GM12872 (cell line): ENCODE measurements around the gene BCAR3.

Source experiments
- TF ChIP-seq, protein P1 (sequence below): IDR thresholded peaks from 3 replicates; pipeline ENCODE4 v1.5.1; 2011; ENCODE audit warnings: low read depth, mild to moderate bottlenecking, low read length, moderate library complexity; ENCODE audit not compliant: insufficient read depth

The BCAR3 gene

DNA sequence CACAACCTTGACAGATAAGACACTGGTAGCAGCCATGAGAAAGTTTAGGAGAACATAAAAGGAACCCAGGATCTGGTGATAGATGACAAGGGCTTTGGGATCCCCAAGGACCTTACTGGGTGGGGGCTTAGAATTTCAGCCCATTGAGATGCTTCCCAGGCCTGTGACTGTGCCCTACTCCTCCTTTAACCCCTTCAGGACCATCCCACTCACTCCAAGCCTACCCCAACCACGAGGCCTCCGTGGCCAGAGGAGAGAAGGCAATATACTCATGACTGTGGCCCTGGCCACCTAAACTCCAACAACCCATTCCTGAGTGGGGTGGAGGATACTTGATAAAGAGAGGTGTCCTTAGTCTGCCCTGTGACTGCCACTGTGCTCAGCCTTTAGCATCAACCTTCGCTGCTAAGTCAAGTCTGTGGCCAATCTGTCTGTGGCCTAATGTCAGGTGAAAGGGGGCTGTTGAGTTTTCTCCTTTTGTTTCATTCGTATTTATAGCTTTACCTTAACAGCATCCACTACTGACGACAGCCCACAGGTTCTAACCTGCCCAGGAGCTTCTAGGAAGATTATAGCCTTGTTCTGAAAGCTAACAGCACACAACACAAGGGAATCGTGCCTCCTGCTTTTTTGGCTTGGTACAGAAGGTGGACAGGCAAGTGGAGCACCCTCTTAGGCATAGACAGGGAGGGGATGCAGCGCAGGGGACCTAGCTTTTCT is 16.9 kb upstream of the BCAR3 start:
- TF ChIP-seq, protein P1, sequence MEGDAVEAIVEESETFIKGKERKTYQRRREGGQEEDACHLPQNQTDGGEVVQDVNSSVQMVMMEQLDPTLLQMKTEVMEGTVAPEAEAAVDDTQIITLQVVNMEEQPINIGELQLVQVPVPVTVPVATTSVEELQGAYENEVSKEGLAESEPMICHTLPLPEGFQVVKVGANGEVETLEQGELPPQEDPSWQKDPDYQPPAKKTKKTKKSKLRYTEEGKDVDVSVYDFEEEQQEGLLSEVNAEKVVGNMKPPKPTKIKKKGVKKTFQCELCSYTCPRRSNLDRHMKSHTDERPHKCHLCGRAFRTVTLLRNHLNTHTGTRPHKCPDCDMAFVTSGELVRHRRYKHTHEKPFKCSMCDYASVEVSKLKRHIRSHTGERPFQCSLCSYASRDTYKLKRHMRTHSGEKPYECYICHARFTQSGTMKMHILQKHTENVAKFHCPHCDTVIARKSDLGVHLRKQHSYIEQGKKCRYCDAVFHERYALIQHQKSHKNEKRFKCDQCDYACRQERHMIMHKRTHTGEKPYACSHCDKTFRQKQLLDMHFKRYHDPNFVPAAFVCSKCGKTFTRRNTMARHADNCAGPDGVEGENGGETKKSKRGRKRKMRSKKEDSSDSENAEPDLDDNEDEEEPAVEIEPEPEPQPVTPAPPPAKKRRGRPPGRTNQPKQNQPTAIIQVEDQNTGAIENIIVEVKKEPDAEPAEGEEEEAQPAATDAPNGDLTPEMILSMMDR: no peak

DNA sequence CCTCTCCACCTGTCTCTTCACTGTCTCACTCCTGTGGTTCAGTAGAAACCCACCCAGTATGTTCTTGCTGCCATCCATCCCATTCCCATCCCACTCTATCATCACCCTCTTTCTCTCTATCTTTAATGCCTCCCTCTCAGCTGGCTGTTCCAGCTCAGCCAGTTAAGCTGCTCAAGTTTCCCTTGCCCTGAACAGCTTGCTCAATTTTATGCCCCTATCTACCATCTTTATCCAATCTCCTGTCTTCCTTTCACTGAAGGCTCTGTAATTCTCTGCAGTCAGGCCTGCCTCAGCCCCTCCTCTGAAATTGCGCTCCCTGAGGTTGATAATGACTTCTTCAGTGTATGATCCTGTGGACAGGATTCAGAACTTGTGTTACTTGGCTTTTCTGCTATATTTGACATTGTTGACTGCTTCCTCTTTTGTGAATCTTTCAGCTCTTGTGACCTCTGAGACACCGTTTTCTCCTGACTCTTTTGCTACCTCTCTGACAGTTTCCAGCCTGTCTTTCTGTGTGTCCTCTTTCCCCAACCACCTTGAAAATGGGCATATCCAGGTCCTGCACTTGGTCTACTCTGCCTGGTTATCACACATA is 13.9 kb upstream of the BCAR3 start:
- TF ChIP-seq, protein P1: no peak

DNA sequence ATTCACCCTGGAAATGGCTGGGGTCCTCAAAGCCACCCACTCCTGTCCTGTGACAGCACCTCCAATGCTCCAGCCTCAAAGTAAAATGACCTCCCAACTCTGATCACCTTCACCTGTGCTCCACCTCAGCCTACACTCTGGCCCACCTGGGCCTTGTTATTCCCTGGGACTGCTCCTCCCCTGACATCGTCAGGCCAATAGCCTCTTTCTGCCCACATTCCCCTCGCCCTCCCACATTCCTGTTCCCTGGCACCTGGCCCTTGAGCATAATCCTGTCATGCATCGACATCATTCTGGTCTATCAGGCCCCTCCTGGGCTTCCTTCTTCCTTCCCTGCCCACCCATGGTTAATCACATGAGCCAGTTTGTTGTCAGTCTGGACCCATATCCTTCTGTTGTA is 13.2 kb upstream of the BCAR3 start:
- TF ChIP-seq, protein P1: no peak

DNA sequence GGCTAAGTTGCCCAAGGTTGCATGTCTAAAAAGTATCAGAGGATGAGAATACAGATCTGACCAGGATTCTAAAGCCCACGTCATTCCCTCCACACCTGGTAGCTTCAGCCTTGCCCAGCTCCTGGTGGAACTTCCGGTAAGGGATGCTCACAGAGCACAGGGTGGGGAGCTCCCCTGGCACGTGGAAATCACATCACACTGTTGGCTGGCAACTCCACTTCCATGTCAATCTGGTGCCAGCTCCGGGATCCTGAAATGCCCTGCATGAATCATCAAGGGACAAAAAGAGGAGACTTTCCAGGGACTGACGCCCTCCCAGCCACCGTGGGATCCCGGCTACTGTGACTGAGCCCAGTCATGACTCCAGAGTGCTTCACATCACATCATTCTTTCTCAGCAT is 12.4 kb upstream of the BCAR3 start:
- TF ChIP-seq, protein P1: no peak

DNA sequence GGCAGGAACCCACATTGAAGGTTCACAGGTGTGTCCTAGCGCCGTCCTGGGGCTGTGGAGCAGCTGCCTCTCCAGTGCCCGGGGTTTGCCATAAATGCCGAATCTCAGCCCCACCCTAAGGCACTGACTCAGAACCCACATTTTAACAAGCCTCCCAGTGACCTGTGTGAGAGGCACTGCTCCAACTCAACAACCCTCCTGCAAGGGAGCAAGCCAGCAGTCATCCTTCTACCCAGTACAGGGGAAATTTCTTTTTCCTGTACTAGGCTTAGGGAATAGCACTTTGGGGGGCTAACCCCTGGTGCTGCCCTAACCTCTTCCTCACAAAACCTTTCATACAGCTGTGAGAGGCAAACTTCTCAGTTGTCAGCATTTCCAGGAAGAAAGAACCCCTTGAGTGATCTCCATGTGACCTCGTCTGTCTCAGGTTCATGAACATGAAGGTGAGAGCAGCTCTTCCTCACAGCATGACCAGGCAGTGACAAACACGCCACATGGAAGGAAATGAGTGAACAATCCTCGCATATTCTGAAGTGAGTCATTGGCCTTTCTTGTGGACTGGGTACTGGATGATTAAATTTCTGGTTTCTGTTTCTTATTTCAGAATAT is 11.4 kb upstream of the BCAR3 start:
- TF ChIP-seq, protein P1: no peak

DNA sequence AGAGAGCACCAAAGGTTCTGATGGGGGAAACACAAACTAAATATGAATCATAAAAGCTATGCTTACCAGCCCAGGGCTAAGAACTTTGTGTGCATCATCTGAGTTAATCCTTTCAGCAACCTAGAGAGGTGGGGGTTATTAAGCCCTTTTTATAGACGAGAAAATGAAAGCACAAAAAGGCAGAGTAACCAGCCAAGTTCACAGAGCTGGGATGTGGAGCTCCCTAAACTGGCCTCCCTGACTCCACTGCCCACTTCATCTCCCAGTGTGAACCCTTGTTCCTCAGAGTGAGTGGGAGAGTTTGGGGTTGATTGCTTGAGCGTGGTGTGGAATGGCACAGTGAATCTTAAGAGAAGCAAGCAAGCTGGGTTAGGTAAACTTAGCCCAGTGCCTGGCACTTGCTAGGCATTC is 10.8 kb upstream of the BCAR3 start:
- TF ChIP-seq, protein P1: no peak

DNA sequence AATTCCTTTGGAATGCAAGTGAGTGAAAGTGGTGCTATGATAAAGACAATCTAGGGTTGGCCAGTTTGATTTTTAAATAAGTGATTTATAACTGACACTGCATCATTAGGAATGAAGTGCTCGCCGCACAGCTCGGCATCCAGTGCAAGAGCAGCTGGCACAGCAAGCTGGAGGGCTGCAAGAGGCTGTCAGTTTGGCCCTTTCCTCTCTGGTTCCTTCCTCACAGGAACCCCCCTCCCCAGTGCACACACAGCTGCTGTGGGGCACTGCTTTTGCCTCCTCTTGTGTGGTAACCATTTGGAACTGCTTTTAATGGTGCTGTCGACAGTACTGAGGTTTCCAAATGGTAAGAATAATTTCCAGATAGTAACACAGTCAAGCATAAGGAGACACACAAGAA is 10.4 kb upstream of the BCAR3 start:
- TF ChIP-seq, protein P1: no peak
